HEK293 (cell line): ENCODE measurements around the gene PGBD1.

Experiments used
- CTCF ChIA-PET: fragments of 350-600 bp; formaldehyde crosslinking; extraction: SDS; loops from one replicate; lab custom pipeline; 2021; ENCODE audit warnings: antibody characterized with exemption; lab: Yijun Ruan, JAX
- POLR2A ChIA-PET: fragments of 300-600 bp; formaldehyde crosslinking; extraction: SDS; loops from one replicate; lab custom pipeline; 2020; ENCODE audit warnings: antibody characterized with exemption, inconsistent platforms; lab: Yijun Ruan, JAX
- H3K27ac ChIP-seq: fragments of 200-500 bp; sonication (Bioruptor generic); 2 replicates; pipeline ENCODE4 v1.5.1; 2014; ENCODE audit warnings: low read depth, low read length, control low read depth, inconsistent platforms; ENCODE audit errors: extremely low read depth
- H3K36me3 ChIP-seq, 2 experiments: fragments of 200-500 bp in 1 of 2; sonication (Bioruptor generic) in 1 of 2; 1 replicate in 1 of 2; 2 replicates in 1 of 2; pipeline ENCODE4 v1.5.1; 2014 to 2017; ENCODE audit warnings: inconsistent platforms in 2 of 2, low read length in 2 of 2; ENCODE audit not compliant: control insufficient read depth in 2 of 2, insufficient read depth in 1 of 2
- H3K4me1 ChIP-seq: fragments of 200-500 bp; sonication (Bioruptor generic); 2 replicates; pipeline ENCODE4 v1.5.1; 2014; ENCODE audit warnings: mild to moderate bottlenecking, low read length, inconsistent platforms; ENCODE audit not compliant: control insufficient read depth, insufficient read depth
- H3K4me3 ChIP-seq: 2 replicates; pipeline ENCODE4 v1.5.1; 2011; ENCODE audit warnings: low read depth, mild to moderate bottlenecking, control low read depth, low read length, moderate library complexity
- H3K9me3 ChIP-seq: fragments of 200-500 bp; sonication (Bioruptor generic); 2 replicates; pipeline ENCODE4 v1.5.1; 2014; ENCODE audit warnings: low read depth, low read length, inconsistent platforms; ENCODE audit not compliant: control insufficient read depth, insufficient read depth
- ATF2 ChIP-seq: fragments of 450-650 bp; formaldehyde crosslinking; IDR thresholded peaks from 2 replicates; pipeline ENCODE4 v1.5.1; 2016; ENCODE audit warnings: missing biosample characterization, missing genetic modification characterization, low read depth
- GLIS1 ChIP-seq: fragments of 450-650 bp; formaldehyde crosslinking; IDR thresholded peaks from 2 replicates; pipeline ENCODE4 v1.5.1; 2016; ENCODE audit warnings: missing biosample characterization, missing genetic modification characterization
- SETDB1 ChIP-seq: IDR thresholded peaks from one replicate; pipeline ENCODE4 v1.6.1; 2017; ENCODE audit warnings: mild to moderate bottlenecking, low read length, moderate library complexity, mixed read lengths; ENCODE audit not compliant: insufficient read length
- TRIM28 ChIP-seq: IDR thresholded peaks from 2 replicates; pipeline ENCODE4 v1.6.1; 2011; ENCODE audit warnings: low read length, control low read depth, borderline replicate concordance
- YY1 ChIP-seq: fragments of 450-650 bp; formaldehyde crosslinking; IDR thresholded peaks from 2 replicates; pipeline ENCODE4 v1.5.1; 2018; ENCODE audit warnings: missing biosample characterization, missing genetic modification characterization
- ZFP3 ChIP-seq: fragments of 450-650 bp; formaldehyde crosslinking; IDR thresholded peaks from 2 replicates; pipeline ENCODE4 v1.5.1; 2016; ENCODE audit warnings: low read depth, missing biosample characterization, missing genetic modification characterization
- ZNF18 ChIP-seq: fragments of 450-650 bp; formaldehyde crosslinking; IDR thresholded peaks from 2 replicates; pipeline ENCODE4 v1.5.1; 2016; ENCODE audit warnings: missing biosample characterization, missing genetic modification characterization
- ZNF394 ChIP-seq: fragments of 450-650 bp; formaldehyde crosslinking; IDR thresholded peaks from 2 replicates; pipeline ENCODE4 v1.5.1; 2016; ENCODE audit warnings: missing biosample characterization, missing genetic modification characterization, mild to moderate bottlenecking, moderate library complexity, borderline replicate concordance
- ZNF423 ChIP-seq: fragments of 450-650 bp; formaldehyde crosslinking; IDR thresholded peaks from 2 replicates; pipeline ENCODE4 v1.5.1; 2016; ENCODE audit warnings: missing biosample characterization, missing genetic modification characterization
- ZNF48 ChIP-seq: fragments of 450-650 bp; formaldehyde crosslinking; IDR thresholded peaks from 2 replicates; pipeline ENCODE4 v1.5.1; 2016; ENCODE audit warnings: missing biosample characterization, missing genetic modification characterization
- ZNF555 ChIP-seq: fragments of 450-650 bp; formaldehyde crosslinking; conservative IDR thresholded peaks from 2 replicates; pipeline ENCODE4 v1.5.1; 2017; ENCODE audit warnings: missing biosample characterization, mild to moderate bottlenecking, missing genetic modification characterization, inconsistent platforms
- ZNF654 ChIP-seq: fragments of 450-650 bp; formaldehyde crosslinking; IDR thresholded peaks from 2 replicates; pipeline ENCODE4 v1.5.1; 2016; ENCODE audit warnings: low read depth, missing biosample characterization, missing genetic modification characterization
- ZNF660 ChIP-seq: fragments of 450-650 bp; IDR thresholded peaks from 2 replicates; pipeline ENCODE4 v1.5.1; 2018; ENCODE audit warnings: missing biosample characterization, mild to moderate bottlenecking, missing genetic modification characterization
- TF ChIP-seq, protein P1 (sequence below): fragments of 450-650 bp; formaldehyde crosslinking; IDR thresholded peaks from 2 replicates; pipeline ENCODE4 v1.5.1; 2017; ENCODE audit warnings: missing biosample characterization, missing genetic modification characterization

The PGBD1 gene

GRCh38 chr6:28280595-28281287 lies 631 bp upstream of the PGBD1 start (continued):
- no peak for TF ChIP-seq ATF2 (tag by site-specific recombination)
- TF ChIP-seq, all 188 proteins: peak for 0

- no peak overlapping the region for H3K4me3 ChIP-seq
- no peaks in the 10 kb centered on the region for H3K9me3 ChIP-seq
- no peaks in the 10 kb centered on the region for H3K4me1 ChIP-seq
- TF ChIP-seq ZNF660 (tag by site-specific recombination) (no peak), SETDB1 (peak; percentile 65)
- CTCF ChIA-PET, result no interaction called here
- H3K27ac ChIP-seq, result no peak overlapping the region
- POLR2A ChIA-PET, result interaction anchor here (0.5 to 1.8 kb wide), 6 partner anchors 16 to 780 kb away, joined by 3 to 6 read pairs (median 5); partner anchors contain the start of gene ZSCAN26
- peaks cover 15 to 51% of the 10 kb centered on the region in 2 experiments for H3K36me3 ChIP-seq
These were observed 1.6 kb downstream of the PGBD1 start for GRCh38 chr6:28282926-28283325.

- Histone ChIP-seq H3K4me3 (no peak overlapping the region), H3K4me1 (no peaks in the 10 kb centered on the region), H3K36me3 (peaks cover 25 to 34% of the 10 kb centered on the region in 2 experiments), H3K27ac (no peak overlapping the region), H3K9me3 (no peaks in the 10 kb centered on the region)
- TF ChIP-seq ZFP3 (tag by site-specific recombination) (no peak), ZNF394 (tag by site-specific recombination) (no peak), YY1 (tag by site-specific recombination) (no peak), TRIM28 (no peak), ZNF423 (no peak), GLIS1 (tag by site-specific recombination) (no peak), ZNF654 (tag by site-specific recombination) (no peak), ZNF555 (tag by site-specific recombination) (no peak), ZNF18 (tag by site-specific recombination) (no peak)
- ChIA-PET POLR2A (no interaction called here), CTCF (interaction anchor here (0.7 kb wide), 1 partner anchor 87 kb away, joined by 6 read pairs; no protein-coding TSS in a partner anchor)
These were observed 10.2 kb downstream of the PGBD1 start for GRCh38 chr6:28291573-28291972.

DNA sequence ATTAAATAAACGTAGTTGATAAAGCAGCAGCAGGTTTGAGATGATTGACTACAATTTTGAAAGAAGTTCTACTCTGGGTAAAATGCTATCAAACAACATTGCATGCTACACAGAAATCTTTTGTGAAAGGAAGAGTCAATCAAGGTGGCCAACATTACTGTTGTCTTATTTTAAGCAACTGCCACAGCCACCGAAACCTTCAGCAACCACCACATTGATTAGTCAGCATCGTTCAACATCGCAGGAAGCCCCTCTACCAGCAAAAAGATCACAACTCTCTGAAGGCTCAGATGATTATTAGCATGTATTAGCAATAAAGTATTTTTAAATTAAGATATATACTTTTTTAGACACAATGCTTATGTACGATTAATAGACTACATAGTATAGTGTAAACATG lies 14.0 kb downstream of the PGBD1 start:
- CTCF ChIA-PET, result no interaction called here

More for the DNA sequence above, 14.0 kb downstream of the PGBD1 start:
- H3K4me3 ChIP-seq, result no peak overlapping the region
- H3K36me3 ChIP-seq, result peaks cover 16 to 33% of the 10 kb centered on the region in 2 experiments
- H3K9me3 ChIP-seq, result no peaks in the 10 kb centered on the region
- no peak overlapping the region for H3K27ac ChIP-seq
- no peaks in the 10 kb centered on the region for H3K4me1 ChIP-seq
- POLR2A ChIA-PET, result interaction anchor here (1.7 kb wide), 1 partner anchor 14 kb away, joined by 4 read pairs; the partner anchor contains the start of gene PGBD1
- TF ChIP-seq, protein P1, sequence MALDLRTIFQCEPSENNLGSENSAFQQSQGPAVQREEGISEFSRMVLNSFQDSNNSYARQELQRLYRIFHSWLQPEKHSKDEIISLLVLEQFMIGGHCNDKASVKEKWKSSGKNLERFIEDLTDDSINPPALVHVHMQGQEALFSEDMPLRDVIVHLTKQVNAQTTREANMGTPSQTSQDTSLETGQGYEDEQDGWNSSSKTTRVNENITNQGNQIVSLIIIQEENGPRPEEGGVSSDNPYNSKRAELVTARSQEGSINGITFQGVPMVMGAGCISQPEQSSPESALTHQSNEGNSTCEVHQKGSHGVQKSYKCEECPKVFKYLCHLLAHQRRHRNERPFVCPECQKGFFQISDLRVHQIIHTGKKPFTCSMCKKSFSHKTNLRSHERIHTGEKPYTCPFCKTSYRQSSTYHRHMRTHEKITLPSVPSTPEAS (tag by site-specific recombination), result no peak
- TF ChIP-seq ZNF48 (tag by site-specific recombination), result no peak
